ENCODE results near the gene DNASE1L1. TPM values are rescaled to one million over a fixed set of nuclear protein-coding genes. Genes with fewer than 3 reads are reported as not detected.

The DNASE1L1 gene
- total and polyA plus RNA-seq, 2 of the 13 experiments (the other 11 are each of a cell fraction or from before 2014, with no cell fraction given) = 4.7 to 12.3 TPM

- TF ChIP-seq, protein P1, sequence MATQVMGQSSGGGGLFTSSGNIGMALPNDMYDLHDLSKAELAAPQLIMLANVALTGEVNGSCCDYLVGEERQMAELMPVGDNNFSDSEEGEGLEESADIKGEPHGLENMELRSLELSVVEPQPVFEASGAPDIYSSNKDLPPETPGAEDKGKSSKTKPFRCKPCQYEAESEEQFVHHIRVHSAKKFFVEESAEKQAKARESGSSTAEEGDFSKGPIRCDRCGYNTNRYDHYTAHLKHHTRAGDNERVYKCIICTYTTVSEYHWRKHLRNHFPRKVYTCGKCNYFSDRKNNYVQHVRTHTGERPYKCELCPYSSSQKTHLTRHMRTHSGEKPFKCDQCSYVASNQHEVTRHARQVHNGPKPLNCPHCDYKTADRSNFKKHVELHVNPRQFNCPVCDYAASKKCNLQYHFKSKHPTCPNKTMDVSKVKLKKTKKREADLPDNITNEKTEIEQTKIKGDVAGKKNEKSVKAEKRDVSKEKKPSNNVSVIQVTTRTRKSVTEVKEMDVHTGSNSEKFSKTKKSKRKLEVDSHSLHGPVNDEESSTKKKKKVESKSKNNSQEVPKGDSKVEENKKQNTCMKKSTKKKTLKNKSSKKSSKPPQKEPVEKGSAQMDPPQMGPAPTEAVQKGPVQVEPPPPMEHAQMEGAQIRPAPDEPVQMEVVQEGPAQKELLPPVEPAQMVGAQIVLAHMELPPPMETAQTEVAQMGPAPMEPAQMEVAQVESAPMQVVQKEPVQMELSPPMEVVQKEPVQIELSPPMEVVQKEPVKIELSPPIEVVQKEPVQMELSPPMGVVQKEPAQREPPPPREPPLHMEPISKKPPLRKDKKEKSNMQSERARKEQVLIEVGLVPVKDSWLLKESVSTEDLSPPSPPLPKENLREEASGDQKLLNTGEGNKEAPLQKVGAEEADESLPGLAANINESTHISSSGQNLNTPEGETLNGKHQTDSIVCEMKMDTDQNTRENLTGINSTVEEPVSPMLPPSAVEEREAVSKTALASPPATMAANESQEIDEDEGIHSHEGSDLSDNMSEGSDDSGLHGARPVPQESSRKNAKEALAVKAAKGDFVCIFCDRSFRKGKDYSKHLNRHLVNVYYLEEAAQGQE (IDR thresholded peaks at IDR 0.05; ENCODE audit: borderline replicate concordance in 1 of 2, low read depth in 1 of 2, low read length in 2 of 2) = no peak
- TF ChIP-seq ZKSCAN5 (CRISPR knock-in tag; IDR thresholded peaks at IDR 0.05) = no peak
- TF ChIP-seq, protein P2, sequence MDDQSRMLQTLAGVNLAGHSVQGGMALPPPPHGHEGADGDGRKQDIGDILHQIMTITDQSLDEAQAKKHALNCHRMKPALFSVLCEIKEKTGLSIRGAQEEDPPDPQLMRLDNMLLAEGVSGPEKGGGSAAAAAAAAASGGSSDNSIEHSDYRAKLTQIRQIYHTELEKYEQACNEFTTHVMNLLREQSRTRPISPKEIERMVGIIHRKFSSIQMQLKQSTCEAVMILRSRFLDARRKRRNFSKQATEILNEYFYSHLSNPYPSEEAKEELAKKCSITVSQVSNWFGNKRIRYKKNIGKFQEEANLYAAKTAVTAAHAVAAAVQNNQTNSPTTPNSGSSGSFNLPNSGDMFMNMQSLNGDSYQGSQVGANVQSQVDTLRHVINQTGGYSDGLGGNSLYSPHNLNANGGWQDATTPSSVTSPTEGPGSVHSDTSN (CRISPR knock-in tag; IDR thresholded peaks at IDR 0.05; ENCODE audit: borderline replicate concordance) = no peak
- peak; percentile 87 for TF ChIP-seq ZNF264 (CRISPR knock-in tag; IDR thresholded peaks at IDR 0.05)
- TF ChIP-seq, protein P3, sequence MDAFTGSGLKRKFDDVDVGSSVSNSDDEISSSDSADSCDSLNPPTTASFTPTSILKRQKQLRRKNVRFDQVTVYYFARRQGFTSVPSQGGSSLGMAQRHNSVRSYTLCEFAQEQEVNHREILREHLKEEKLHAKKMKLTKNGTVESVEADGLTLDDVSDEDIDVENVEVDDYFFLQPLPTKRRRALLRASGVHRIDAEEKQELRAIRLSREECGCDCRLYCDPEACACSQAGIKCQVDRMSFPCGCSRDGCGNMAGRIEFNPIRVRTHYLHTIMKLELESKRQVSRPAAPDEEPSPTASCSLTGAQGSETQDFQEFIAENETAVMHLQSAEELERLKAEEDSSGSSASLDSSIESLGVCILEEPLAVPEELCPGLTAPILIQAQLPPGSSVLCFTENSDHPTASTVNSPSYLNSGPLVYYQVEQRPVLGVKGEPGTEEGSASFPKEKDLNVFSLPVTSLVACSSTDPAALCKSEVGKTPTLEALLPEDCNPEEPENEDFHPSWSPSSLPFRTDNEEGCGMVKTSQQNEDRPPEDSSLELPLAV (CRISPR knock-in tag; conservative IDR thresholded peaks at IDR 0.05; ENCODE audit: low read depth) = no peak
- TF ChIP-seq E2F5 (CRISPR knock-in tag; conservative IDR thresholded peaks at IDR 0.05) = no peak
- TF ChIP-seq LCORL (IDR thresholded peaks at IDR 0.05) = no peak
- TF ChIP-seq LCORL (CRISPR knock-in tag; IDR thresholded peaks at IDR 0.05) = peak; percentile 76
- TF ChIP-seq, protein P4, sequence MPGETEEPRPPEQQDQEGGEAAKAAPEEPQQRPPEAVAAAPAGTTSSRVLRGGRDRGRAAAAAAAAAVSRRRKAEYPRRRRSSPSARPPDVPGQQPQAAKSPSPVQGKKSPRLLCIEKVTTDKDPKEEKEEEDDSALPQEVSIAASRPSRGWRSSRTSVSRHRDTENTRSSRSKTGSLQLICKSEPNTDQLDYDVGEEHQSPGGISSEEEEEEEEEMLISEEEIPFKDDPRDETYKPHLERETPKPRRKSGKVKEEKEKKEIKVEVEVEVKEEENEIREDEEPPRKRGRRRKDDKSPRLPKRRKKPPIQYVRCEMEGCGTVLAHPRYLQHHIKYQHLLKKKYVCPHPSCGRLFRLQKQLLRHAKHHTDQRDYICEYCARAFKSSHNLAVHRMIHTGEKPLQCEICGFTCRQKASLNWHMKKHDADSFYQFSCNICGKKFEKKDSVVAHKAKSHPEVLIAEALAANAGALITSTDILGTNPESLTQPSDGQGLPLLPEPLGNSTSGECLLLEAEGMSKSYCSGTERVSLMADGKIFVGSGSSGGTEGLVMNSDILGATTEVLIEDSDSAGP (CRISPR knock-in tag; IDR thresholded peaks at IDR 0.05; ENCODE audit: borderline replicate concordance) = peak; percentile 68; the same call in 1 of the 2 replicates
- no peak for TF ChIP-seq ZFP1 (CRISPR knock-in tag; IDR thresholded peaks at IDR 0.05)
- TF ChIP-seq ZBTB38 (CRISPR knock-in tag; IDR thresholded peaks at IDR 0.05) = no peak
- TF ChIP-seq TFDP2 (CRISPR knock-in tag; IDR thresholded peaks at IDR 0.05) = no peak
- TF ChIP-seq, protein P5, sequence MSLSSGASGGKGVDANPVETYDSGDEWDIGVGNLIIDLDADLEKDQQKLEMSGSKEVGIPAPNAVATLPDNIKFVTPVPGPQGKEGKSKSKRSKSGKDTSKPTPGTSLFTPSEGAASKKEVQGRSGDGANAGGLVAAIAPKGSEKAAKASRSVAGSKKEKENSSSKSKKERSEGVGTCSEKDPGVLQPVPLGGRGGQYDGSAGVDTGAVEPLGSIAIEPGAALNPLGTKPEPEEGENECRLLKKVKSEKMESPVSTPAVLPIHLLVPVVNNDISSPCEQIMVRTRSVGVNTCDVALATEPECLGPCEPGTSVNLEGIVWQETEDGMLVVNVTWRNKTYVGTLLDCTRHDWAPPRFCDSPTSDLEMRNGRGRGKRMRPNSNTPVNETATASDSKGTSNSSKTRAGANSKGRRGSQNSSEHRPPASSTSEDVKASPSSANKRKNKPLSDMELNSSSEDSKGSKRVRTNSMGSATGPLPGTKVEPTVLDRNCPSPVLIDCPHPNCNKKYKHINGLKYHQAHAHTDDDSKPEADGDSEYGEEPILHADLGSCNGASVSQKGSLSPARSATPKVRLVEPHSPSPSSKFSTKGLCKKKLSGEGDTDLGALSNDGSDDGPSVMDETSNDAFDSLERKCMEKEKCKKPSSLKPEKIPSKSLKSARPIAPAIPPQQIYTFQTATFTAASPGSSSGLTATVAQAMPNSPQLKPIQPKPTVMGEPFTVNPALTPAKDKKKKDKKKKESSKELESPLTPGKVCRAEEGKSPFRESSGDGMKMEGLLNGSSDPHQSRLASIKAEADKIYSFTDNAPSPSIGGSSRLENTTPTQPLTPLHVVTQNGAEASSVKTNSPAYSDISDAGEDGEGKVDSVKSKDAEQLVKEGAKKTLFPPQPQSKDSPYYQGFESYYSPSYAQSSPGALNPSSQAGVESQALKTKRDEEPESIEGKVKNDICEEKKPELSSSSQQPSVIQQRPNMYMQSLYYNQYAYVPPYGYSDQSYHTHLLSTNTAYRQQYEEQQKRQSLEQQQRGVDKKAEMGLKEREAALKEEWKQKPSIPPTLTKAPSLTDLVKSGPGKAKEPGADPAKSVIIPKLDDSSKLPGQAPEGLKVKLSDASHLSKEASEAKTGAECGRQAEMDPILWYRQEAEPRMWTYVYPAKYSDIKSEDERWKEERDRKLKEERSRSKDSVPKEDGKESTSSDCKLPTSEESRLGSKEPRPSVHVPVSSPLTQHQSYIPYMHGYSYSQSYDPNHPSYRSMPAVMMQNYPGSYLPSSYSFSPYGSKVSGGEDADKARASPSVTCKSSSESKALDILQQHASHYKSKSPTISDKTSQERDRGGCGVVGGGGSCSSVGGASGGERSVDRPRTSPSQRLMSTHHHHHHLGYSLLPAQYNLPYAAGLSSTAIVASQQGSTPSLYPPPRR (CRISPR knock-in tag; IDR thresholded peaks at IDR 0.05; ENCODE audit: borderline replicate concordance) = peak; percentile 49; the same call in 1 of the 2 replicates
- TF ChIP-seq HCFC1 (IDR thresholded peaks at IDR 0.05; ENCODE audit: low read depth, low read length) = no peak
Measured at GRCh38 chrX:154358829-154359228, 50.2 kb downstream of the DNASE1L1 start (continued).

All from HepG2 (cell line).